HG03520 (cell line): ENCODE measurements around the gene SOCS6.

Experiments
- ATAC-seq: cut with Tn5 transposase; IDR thresholded peaks from one replicate; pipeline ENCODE4 v1.9.1; 2021; ENCODE audit warnings: mild to moderate bottlenecking, moderate library complexity; ENCODE audit not compliant: unreplicated experiment

SOCS6 gene

DNA sequence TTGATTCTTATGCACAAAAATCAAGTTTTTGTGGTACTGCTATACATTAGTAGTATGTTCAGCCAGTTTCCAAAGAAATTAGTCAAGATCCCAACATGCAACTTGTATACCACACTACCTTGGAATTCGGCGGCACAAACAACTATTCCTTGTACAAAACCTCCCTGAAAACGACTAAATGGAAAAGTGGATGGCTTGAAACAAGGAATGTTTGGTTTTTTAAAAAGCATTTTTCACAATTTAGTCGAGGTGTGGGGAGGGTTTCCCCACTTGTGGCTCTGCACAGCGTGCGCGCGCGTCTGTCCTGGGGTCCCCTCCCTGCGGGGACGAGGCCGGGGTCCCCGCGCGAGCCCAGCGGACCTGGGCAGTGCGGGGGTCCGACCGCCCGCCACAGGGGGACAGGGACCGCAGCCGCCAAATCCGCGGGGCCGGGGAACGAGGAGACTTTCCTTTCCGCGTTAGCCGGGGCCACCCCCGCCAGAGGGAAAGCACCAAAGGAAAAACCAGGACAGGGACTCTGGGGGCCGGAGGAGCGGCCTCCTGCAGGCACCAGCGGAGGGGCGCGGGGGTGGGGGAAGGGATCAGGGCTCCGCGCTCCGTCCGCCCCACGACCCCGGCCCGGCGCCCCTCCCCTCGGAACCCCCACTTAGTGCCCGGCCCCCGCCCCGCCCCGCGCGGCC lies 534 bp upstream of the SOCS6 start:
- peak; percentile 11 for ATAC-seq

DNA sequence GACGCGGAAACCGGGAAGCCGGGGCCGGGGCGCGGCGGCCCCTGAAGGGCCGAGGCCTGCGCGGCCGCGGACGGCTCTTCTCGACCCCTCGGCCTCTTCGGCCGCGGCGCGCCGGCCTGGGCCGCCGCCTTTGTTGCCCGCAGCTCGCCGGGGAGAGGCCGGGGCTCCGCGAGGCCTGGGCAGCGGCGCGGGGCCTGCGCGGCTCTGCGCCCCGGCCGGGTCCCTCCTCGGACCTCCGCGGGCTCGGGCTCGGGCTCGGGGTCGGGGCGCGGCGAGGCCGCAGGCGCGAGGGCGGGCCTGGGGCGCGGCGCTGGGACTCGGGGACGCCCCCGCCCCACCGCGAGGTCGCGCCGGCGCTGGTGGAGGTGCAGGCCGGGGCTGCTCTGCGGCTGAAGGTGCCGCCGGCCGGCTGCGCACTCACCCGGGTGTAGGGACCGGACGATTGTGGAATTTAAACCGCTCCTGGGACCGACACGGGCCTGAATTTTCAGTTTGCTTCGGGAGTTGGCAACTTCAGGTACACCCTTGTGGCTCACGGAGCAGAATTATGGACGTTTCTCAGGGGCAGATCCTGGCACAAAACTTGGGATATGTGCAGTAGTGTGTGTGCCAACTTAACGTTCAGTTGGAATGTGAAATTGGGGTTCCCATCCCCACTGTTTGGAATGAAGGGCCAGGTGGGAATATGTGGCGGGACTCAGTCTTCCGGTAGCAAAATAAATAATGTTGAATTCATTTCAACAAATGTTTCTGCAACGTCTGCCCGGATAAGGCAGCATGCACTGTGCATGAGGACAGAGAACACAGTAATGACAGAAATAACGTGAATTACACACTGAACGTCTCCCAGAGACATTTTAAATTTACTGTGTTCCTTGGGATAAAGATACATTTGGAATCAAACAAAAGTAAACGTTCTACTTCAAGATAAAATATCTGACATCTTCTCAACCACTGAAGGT lies 787 bp downstream of the SOCS6 start:
- peak; percentile 39 for ATAC-seq

DNA sequence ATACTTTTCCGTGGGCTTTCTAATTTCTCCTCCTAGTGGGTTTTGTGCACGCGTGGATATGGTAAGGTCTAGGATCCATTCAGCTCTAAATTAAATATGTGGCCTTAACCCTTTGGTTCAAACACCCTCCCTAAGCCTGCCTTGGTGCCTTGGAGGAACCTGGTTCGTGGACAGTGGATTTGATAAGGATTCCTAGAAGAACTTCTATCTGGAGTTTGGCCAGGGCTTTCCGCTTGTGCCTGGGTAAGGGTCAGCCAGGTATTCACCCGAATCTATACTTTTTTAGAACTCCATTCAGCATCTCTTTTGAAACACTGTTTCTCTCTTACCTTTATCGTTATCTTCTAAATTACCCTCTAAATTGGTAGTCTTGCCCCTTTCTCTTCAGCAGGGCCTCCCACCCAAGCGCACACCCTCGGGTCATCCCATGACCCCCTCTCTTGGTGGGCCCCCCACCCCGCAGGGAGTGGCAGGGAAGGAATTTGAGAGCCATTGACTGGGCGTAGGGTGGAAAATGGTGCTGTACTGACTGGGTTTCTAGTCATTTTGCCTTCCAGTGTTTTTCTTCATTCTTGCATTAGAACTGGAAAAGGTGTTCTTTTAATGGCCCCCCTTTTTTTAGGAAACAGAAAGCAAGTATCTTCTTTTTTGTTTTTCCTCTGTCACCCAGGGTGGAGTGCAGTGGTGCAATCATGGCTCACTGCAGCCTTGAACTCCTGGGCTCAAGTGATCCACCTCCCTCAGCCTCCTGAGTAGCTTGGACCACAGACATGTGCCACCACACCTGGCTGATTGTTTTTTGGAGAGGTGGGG lies 1.8 kb downstream of the SOCS6 start:
- no peak for ATAC-seq

DNA sequence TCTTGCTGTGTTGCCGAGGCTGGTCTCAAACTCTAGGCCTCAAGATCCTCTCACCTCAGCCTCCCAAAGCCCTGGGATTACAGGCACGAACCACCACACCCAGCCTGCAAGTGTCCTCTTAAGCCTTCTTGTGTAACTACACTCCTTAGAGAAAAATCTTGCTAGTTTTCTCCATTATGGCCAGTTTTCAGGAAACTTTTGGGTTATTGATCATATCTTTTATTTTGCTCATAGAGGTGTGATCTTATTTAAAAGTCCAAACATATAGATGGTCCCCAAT lies 2.4 kb downstream of the SOCS6 start:
- no peak for ATAC-seq

DNA sequence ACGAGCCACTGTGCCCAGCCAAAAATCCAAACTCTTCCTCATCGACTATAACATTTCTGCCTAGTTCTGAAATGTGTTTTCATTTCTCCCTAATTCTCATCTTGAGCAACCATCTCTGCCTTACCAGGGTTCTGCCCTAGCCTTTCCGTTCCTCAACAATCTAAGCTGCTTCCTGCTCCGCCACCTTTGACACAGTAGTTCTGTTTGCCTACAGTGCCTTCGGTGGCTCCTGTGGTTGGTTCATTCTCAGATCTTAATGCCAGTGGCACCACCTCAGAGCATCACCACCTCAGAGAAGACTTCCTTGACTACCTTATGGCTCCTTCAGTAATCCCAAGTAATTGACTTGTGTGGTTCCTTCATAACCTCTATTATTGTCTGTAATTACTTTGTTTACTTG lies 3.8 kb downstream of the SOCS6 start:
- ATAC-seq, result no peak

DNA sequence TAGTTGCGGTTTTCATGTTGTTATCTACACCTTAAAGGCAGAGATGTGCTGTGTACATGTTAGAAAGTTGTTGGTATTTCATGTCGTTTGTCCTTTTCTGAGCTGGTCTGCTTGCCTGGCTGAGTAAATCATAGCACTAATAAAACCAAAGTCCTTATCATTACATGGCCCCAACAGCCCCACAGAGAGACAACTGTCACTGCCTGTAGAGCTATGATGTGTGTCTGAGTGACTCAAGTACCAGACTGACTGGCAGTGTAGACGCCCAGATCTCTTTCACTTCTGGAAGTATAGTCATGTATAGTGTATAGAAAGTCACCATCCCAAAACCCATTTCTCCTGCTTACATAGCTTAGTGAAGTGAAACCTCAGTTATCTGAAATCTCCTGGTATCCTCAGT lies 4.3 kb downstream of the SOCS6 start:
- ATAC-seq, result no peak

DNA sequence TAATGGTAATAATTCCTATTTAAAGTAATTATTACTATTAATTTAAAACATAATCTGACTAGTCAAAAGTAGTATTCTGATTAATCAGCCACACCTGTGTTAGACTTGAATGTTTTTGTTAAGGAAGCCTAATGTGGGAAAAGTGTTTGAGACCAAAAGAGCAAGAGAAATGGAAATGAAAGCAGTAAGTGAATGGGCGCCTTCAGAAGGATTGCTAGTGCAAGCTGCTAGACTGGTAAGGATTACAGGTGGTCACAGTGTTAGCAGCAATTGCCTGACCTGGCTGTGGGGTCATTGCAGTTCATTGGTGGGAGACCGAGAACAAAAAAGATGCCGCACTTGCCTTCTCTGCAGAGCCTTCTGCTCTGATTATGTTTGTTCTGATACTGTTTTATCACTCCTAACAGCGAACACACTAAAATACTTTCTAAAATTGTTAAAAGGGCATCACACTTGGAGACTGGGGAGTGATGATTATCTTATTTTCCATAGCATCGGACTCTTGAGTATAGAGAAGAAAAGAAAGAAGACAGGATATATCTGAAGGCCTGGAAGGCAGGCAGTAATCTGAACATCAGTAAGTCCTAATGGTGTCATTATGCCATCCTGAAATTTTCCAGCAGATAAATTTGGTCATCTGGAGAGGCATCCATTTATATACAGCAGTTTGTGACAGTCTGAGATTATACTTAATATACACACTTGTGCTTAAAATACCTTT lies 5.8 kb downstream of the SOCS6 start:
- no peak for ATAC-seq

DNA sequence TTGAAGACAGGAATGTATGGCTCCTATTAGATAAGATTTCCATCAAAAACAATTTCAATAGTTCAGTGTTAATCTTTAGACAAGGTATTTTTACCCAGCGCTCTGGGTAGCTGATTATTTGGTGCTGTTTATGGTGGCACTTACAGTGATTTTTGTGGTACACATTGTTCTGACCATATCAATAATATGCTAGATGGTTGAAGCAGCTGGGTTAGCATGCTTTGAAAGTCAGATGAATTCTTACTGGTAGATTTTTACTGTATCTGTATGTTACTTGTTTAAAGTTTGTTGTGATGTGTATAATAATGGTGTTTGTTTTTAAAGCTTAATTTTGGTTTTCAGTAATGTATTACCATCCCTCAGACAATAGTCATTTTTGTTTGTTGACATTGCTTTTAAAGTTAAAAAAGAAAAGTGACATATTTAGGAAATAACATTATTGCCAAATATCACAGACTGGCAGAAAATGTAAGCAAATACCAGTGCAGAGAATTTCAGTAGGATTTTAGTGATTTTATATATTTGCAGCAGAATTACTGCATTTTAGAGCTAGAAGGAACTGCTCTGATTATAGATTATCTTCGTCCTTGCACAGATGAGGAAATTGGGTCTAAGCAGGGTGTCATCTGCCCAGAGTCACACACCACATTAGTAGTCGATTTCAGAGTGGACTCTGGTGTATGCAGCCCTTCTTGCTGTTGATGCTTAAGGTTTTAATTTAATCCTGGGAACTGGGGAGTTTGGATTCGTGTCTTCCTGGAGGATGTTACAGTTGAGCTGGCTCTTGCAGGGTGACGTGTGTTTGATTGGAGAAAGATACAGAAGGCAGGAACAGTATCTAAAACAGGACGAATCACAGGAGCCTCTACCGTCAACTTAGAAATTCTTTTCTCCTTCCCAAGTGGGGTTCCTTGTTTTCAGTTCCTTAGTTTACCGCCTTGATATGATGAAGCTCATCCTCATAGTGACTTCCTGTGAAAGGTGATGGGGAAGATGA lies 6.6 kb downstream of the SOCS6 start:
- ATAC-seq, result no peak

DNA sequence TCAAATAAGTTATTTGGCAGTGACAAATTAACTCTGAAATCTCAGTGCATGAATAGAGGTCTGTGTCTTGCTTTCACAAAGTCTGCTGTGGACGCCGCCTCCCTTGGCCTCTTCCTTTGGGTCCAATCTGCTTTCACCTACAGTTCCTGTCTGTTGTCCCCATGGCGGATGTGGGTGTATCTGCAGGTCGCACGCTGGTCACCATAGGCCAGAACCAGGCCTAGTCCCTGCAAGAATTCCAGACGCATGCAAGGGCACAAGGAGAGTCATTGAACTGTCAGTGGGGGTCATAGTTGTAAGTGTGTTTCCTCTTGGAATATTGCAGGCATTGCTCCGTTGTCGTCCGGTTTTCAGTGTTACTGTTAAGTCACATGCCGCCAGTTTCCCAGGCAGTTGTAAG lies 7.4 kb downstream of the SOCS6 start:
- no peak for ATAC-seq

DNA sequence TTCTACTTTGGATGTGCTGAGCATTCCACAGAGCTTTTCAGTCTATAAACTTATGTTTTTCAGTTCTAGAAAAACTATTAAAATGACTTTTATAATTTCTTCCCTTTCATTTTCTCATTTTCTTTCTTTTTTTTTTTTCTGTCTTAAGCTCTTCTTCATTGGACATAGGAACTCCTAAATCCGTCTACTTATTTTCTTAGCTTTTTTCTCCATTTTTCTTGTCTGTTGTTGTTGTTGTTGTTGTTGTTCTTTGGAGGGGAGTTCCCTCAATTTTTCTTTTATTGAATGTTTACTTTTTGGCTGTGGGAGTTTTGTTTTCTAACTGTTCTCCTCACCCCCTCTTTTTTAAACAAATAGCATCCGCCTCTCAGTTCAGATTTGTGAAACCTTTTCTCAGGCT lies 7.9 kb downstream of the SOCS6 start:
- ATAC-seq, result no peak

DNA sequence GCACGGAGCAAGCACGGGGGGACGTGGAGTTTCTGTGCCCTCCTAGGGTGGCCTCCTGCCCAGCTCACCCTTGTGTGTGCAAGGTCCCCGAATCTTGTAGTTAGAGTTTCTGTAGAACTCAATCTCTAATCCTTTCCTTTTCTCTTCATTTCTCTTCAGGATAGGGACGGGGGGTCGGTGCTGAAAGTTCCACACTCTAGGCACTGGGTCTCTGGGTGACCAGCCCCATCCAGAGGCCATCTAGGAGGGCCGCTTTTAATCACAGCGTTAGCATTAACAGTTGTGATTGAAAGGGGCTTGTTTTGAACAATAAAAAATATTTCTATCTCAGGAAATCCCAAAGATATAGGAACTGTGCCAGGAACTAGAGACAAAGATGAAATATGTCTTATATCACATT lies 10.5 kb downstream of the SOCS6 start:
- no peak for ATAC-seq

DNA sequence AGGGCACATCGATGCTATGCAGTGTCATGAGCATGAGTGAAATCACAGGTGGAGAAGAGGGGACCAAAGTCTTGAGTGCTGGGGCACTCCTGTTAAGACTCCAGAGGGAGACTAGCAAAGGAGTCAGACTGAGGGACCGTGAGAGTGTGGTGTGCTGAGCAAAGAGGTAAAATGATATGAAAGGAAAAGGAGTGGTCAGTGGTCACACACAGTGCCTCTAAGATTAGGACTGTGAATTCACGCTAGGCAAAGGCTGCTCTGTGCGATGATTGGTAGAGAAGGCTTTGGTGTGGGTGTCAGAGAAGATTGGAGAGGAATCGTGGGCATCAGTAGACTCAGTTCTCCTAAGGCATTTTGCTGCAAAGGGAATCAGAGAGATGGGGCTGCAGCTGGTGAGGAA lies 12.8 kb downstream of the SOCS6 start:
- ATAC-seq, result no peak

DNA sequence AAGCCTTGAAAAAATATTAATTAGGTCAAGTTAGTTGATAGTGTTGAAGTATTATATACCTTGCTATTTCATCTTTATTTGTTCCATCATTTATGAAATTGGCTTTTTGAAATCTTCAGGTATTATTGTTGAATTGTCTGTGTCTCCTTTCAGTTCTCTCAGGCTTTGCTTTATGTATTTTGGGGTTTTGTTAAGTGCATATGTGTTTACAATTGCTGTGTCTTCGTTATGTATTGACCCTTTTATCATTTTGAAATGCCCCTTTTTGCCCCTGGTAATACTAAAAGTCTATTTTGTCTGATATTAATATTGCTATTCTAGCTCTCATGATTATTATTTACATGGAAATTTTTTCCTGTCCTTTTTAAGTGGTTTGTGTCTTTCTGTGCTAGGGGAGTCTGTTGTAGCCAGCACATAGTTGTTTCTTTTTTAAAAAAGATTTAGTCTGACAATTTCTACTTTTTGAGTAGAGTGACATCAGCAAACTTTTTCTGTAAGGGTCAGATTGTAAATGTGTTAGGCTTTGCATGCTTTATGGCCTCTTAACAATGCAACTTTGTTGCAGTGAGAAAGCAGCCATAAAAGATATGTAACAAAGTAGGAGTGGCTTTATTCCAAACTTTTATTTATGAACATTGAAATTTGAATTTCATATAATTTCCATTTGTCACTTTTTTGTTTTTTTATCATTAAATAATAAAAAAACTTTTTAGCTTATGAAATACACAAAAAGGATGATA lies 19.9 kb downstream of the SOCS6 start:
- ATAC-seq, result no peak

DNA sequence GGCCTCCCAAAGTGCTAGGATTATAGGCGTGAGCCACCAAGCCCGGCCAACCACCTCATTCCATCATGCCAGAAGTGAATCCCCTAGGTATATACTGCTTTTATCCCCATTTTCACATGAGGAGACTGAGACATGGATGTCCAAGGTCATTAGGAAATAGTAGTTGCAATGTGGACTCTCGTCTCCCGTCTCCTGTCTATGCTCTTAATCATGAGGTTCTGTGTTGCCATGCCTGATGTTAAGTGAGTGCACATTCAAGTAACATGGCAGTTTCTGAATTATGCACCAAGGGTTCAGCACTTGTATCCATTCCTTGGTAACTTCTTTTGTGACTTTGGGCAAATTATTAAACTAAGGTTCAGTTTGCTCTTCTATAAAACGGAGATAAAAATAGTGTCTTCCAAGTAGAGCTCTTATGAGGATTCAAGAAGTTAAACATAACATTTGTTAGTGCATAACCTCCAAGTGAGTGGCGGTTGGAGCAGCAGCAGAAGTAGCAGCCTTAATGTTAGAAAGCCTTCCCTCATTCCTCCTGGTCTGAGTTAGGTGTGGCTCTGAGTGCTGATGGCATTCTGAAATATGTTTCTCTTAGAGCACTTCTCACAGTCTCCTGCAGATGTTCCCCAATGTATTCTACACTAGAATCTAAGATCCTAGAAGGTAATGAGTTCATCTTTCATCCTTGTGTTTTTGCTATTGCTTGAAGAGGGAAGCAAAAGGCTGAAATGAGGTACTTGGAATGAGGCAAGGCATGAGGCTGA lies 21.9 kb downstream of the SOCS6 start:
- ATAC-seq, result no peak

DNA sequence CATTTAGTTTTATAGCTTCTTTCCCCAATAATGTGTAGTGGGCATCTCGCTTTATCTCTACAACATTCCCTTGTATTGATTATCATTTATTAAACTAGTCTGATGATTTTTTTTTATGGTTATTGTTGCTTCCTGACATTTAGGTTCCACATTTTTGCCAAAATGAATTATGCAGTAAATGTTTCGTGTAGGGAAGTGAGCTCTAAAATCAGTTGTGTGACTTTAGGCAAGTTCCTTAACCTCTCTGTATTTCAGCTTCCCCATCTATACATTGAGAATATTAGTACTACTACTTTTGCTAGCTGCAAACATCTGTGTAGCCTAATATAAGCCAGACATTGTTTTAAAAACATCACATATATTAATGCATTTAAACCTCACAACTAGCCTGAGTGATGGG lies 22.9 kb downstream of the SOCS6 start:
- no peak for ATAC-seq

DNA sequence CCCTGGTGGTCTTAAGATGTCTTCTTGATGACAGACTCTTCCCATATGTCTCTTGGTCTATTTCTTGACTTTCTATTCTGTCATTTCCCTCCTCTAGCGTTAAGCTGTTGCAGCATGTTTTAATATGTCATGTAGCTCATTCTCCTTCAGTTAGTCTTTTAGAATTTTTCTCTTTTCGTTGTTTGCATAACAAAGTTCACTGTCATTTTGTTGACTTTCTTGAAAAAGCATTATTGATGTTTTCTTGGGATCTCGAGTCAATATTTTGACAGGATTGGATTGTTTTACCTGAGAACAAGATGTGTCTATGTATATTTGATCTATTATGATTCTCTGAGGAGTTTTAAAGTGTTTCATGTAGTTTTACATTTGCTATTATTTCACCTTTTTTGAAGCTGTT lies 24.8 kb downstream of the SOCS6 start:
- ATAC-seq, result no peak

DNA sequence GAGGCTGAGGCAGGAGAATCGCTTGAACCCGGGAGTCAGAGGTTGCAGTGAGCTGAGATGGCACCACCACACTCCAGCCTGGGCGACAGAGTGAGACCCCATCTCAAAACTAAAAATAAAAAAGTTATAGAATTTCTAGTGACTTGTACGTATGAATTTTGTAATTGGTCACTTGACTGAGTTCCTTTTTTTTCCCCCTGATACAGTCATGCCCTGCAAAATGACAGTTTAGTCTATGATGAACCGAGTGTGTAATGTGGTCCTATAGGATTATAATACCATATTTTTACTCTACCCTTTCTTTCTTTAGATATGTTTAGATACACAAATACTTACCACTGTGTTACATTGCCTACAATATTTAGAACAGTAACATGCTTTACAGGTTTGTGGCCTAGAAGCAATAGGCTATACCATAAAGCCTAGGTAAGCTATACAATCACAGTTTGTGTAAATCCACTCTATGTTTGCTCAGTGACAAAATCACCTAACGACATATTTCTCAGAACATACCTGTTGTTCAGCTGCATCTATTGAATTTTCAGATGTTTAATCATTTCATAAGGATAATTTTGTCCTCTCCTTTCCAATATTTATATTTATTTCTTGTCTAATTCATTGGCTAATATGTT lies 25.4 kb downstream of the SOCS6 start:
- ATAC-seq, result no peak

DNA sequence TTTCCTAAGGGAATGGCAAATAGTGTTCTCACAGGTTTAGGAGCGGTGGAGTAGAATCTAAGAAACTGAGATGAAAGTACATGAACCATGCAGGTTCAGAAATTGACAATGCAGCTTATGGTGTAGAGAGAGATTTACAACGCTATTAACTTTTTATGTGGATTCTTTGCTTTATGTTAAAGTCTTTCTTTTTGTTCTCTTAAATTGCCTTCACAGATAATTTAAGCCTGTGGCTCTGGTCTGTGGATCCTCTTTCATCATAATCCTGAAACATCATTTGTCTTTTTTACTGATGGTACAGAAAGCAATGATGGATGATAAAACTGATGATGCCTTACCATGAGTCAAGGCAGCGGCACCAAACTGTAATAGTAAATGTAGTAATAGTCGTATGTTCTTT lies 30.3 kb downstream of the SOCS6 start:
- no peak for ATAC-seq
